Tibial nerve (tissue), 3 donors: Measurements from ENCODE around the gene CELSR1.

ENCODE experiments used
- CTCF ChIP-seq, 5 experiments: fragments of 200-600 bp in 3 of 5; fragments of 450-650 bp in 2 of 5; sonication (generic) in 3 of 5; IDR thresholded peaks; one replicate each; pipeline ENCODE4 v1.5.1; 2016 to 2019; ENCODE audit warnings: antibody characterized with exemption in 5 of 5, mild to moderate bottlenecking in 3 of 5, moderate library complexity in 2 of 5
- POLR2A ChIP-seq, 2 donors: fragments of 450-650 bp; IDR thresholded peaks; one replicate each; pipeline ENCODE4 v1.6.1; 2017; ENCODE audit warnings: antibody characterized with exemption in 2 of 2, mild to moderate bottlenecking in 2 of 2, moderate library complexity in 2 of 2

- no peak for TF ChIP-seq CTCF (IDR thresholded peaks at IDR 0.05)
- no peak for TF ChIP-seq POLR2A (IDR thresholded peaks at IDR 0.05)
These were observed 9.2 kb upstream of the CELSR1 start for GRCh38 chr22:46546466-46547178.
